MCF 10A (cell line): ENCODE measurements around the gene SLC35G6. TPM values are rescaled to one million over a fixed set of nuclear protein-coding genes. Genes with fewer than 3 reads are reported as not detected.

Experiments used
- BruUV-seq: library from RNA; stranded (reverse); fragments of 400-500 nt; replicated peaks from 2 replicates; lab custom pipeline; 2021; lab: Mats Ljungman, UMichigan
- CTCF ChIA-PET: fragments of 300-600 bp; sonication (Branson Sonifier 250); formaldehyde crosslinking; extraction: SDS; loops from one replicate; lab custom pipeline; 2021; ENCODE audit warnings: antibody characterized with exemption, inconsistent platforms; lab: Yijun Ruan, JAX
- POLR2A ChIA-PET: fragments of 300-600, 350-650 bp; sonication (Branson Sonifier 250); formaldehyde crosslinking; extraction: SDS; loops from one replicate; lab custom pipeline; 2020; ENCODE audit warnings: antibody characterized with exemption, inconsistent platforms; lab: Yijun Ruan, JAX
- DNase-seq: peaks from one replicate; pipeline ENCODE4 v3.0.0-alpha.2; 2018; ENCODE audit not compliant: unreplicated experiment
- H3K27ac Mint-ChIP-seq: one replicate; pipeline ENCODE4 v1.8.0; 2022; ENCODE audit warnings: mild to moderate bottlenecking, low read depth, mixed read lengths; ENCODE audit not compliant: unreplicated experiment
- H3K27me3 Mint-ChIP-seq: one replicate; pipeline ENCODE4 v1.8.0; 2022; ENCODE audit warnings: mixed read lengths; ENCODE audit not compliant: insufficient read depth, unreplicated experiment
- H3K36me3 Mint-ChIP-seq: one replicate; pipeline ENCODE4 v1.8.0; 2022; ENCODE audit warnings: mild to moderate bottlenecking, moderate library complexity, mixed read lengths; ENCODE audit not compliant: insufficient read depth, unreplicated experiment
- H3K4me1 Mint-ChIP-seq: one replicate; pipeline ENCODE4 v1.8.0; 2022; ENCODE audit warnings: mixed read lengths; ENCODE audit not compliant: insufficient read depth, unreplicated experiment
- H3K4me3 Mint-ChIP-seq: one replicate; pipeline ENCODE4 v1.8.0; 2022; ENCODE audit warnings: mild to moderate bottlenecking, moderate library complexity, mixed read lengths; ENCODE audit not compliant: unreplicated experiment
- H3K9me3 Mint-ChIP-seq: one replicate; pipeline ENCODE4 v1.8.0; 2022; ENCODE audit warnings: mixed read lengths; ENCODE audit not compliant: unreplicated experiment
- CTCF ChIP-seq: fragments of 200-600 bp; IDR thresholded peaks from one replicate; pipeline ENCODE4 v1.8.0; 2022; ENCODE audit warnings: antibody characterized with exemption, mild to moderate bottlenecking; ENCODE audit not compliant: unreplicated experiment
- intact Hi-C: fragments of 100-400 bp; cut with micrococcal nuclease; formaldehyde crosslinking; loops from 2 replicates; pipeline ENCODE4 v1.14.1; 2022
- total RNA-seq: library from RNA; stranded (reverse); gene quantifications from 2 replicates; pipeline ENCODE4 v1.2.3, GENCODE V29; 2022

The SLC35G6 gene
- total RNA-seq, 1 experiment from 2014 or later = not detected

GRCh38 chr17:7496470-7497183 is 15.4 kb downstream of the SLC35G6 start:
- TSS peak; percentile 60 for BruUV-seq
- TF ChIP-seq CTCF = no peak
- DNase-seq = no peak
- Mint-ChIP-seq H3K27me3 (no peaks in the 10 kb centered on the region), H3K27ac (no peak overlapping the region), H3K9me3 (no peaks in the 10 kb centered on the region), H3K4me3 (no peak overlapping the region), H3K4me1 (peaks cover 20% of the 10 kb centered on the region), H3K36me3 (peaks cover 84% of the 10 kb centered on the region)
- ChIA-PET CTCF (interaction anchor here (0.7 kb wide), 1 partner anchor 65 kb away, joined by 4 read pairs; no protein-coding TSS in a partner anchor), POLR2A (interaction anchor here (3.8 kb wide), 1 partner anchor 11 kb away, joined by 11 read pairs; no protein-coding TSS in a partner anchor)
- intact Hi-C loops = no loop called here

- no peak overlapping the region for H3K4me3 Mint-ChIP-seq
- intact Hi-C loops = no loop called here
- POLR2A ChIA-PET = interaction anchor here (3.8 kb wide), 1 partner anchor 11 kb away, joined by 11 read pairs; no protein-coding TSS in a partner anchor
- TF ChIP-seq CTCF = no peak
- no TSS peak for BruUV-seq
- H3K27ac Mint-ChIP-seq = no peak overlapping the region
- H3K9me3 Mint-ChIP-seq = no peaks in the 10 kb centered on the region
- CTCF ChIA-PET = interaction anchor here (0.6 to 1.6 kb wide), 3 partner anchors 11 to 190 kb away, joined by 3 to 5 read pairs (median 4); partner anchors contain the start of gene TP53
- peaks cover 86% of the 10 kb centered on the region for H3K36me3 Mint-ChIP-seq
- H3K4me1 Mint-ChIP-seq = peaks cover 16% of the 10 kb centered on the region
- no peak for DNase-seq
- no peaks in the 10 kb centered on the region for H3K27me3 Mint-ChIP-seq
Measured at GRCh38 chr17:7497228-7497627, 16.0 kb downstream of the SLC35G6 start.

- DNase-seq = no peak
- no peaks in the 10 kb centered on the region for H3K27me3 Mint-ChIP-seq
- H3K9me3 Mint-ChIP-seq = no peaks in the 10 kb centered on the region
- H3K27ac Mint-ChIP-seq = no peak overlapping the region
- no peak for TF ChIP-seq CTCF
- CTCF ChIA-PET = interaction anchor here (0.6 to 1.6 kb wide), 4 partner anchors 12 to 189 kb away, joined by 3 to 5 read pairs (median 4); partner anchors contain the start of gene TP53
- H3K4me3 Mint-ChIP-seq = no peak overlapping the region
- POLR2A ChIA-PET = interaction anchor here (3.8 kb wide), 1 partner anchor 12 kb away, joined by 11 read pairs; no protein-coding TSS in a partner anchor
- intact Hi-C loops = no loop called here
- BruUV-seq = no TSS peak
- H3K36me3 Mint-ChIP-seq = peaks cover 85% of the 10 kb centered on the region
- H3K4me1 Mint-ChIP-seq = peaks cover 15% of the 10 kb centered on the region
Measured at GRCh38 chr17:7497636-7498035, 16.4 kb downstream of the SLC35G6 start.

GRCh38 chr17:7499161-7499560 is 17.9 kb downstream of the SLC35G6 start:
- POLR2A ChIA-PET = interaction anchor here (0.6 kb wide), 1 partner anchor 60 kb away, joined by 3 read pairs; the partner anchor contains the start of gene FGF11
- no peak for TF ChIP-seq CTCF
- Mint-ChIP-seq H3K27ac (no peak overlapping the region), H3K27me3 (no peaks in the 10 kb centered on the region), H3K4me3 (no peak overlapping the region), H3K9me3 (no peaks in the 10 kb centered on the region), H3K36me3 (peaks cover 83% of the 10 kb centered on the region), H3K4me1 (peaks cover under 1% of the 10 kb centered on the region)
- BruUV-seq = no TSS peak
- intact Hi-C loops = no loop called here
- CTCF ChIA-PET = interaction anchor here (0.6 kb wide), 1 partner anchor 720 kb away, joined by 3 read pairs; no protein-coding TSS in a partner anchor
- DNase-seq = no peak
